NCI-H146 treated with DMSO at 0.1 percent for 48 hours (cell line): ENCODE measurements around the gene BRD3.

ENCODE experiments used
- DNase-seq: peaks from one replicate; lab custom pipeline; 2025; ENCODE audit not compliant: unreplicated experiment; lab: John Stamatoyannopoulos, UW

Gene BRD3

GRCh38 chr9:134066913-134067851 is 644 bp downstream of the BRD3 start:
- no peak for DNase-seq

GRCh38 chr9:134066526-134066912 is 1.3 kb downstream of the BRD3 start:
- DNase-seq = no peak

GRCh38 chr9:134065612-134066419 is 2.0 kb downstream of the BRD3 start:
- DNase-seq = no peak

- no peak for DNase-seq
Observed at GRCh38 chr9:134064711-134065110, 3.1 kb downstream of the BRD3 start.

- no peak for DNase-seq
Observed at GRCh38 chr9:134063571-134064450, 4.0 kb downstream of the BRD3 start.

- DNase-seq = no peak
Observed at GRCh38 chr9:134063088-134063570, 4.7 kb downstream of the BRD3 start.

- DNase-seq = no peak
Observed at GRCh38 chr9:134062461-134063087, 5.3 kb downstream of the BRD3 start.

GRCh38 chr9:134061688-134062371 is 6.0 kb downstream of the BRD3 start:
- DNase-seq = no peak

GRCh38 chr9:134061019-134061687 is 6.7 kb downstream of the BRD3 start:
- no peak for DNase-seq

GRCh38 chr9:134060546-134060945 is 7.3 kb downstream of the BRD3 start:
- no peak for DNase-seq

GRCh38 chr9:134059661-134060395 is 8.0 kb downstream of the BRD3 start:
- DNase-seq = no peak

- no peak for DNase-seq
Observed at GRCh38 chr9:134059188-134059641, 8.6 kb downstream of the BRD3 start.

GRCh38 chr9:134058716-134059115 is 9.1 kb downstream of the BRD3 start:
- no peak for DNase-seq

GRCh38 chr9:134057751-134058701 is 9.8 kb downstream of the BRD3 start:
- DNase-seq = no peak

- no peak for DNase-seq
Observed at GRCh38 chr9:134057307-134057657, 10.5 kb downstream of the BRD3 start.

GRCh38 chr9:134056483-134057306 is 11.1 kb downstream of the BRD3 start:
- DNase-seq = no peak
